ENCODE data around the gene MAP2K1.

The MAP2K1 gene

DNA sequence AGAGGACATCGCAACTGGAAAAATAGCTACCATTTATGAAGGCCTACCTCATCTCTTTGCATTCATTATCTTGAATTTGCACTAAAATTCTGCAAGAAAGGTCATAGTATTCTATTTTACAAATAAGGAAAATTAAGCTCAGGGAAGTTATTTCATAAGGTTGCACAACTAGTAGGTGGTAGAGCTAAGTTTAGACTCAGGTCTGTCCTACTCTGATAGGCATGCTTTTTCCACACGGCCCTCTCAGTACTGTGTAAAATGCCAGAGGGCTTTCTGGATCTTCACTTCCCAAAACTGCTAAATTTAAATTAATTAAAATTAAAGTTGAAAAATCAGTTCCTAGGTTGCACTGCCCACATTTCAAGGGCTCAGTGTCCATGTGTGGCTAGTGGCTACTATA lies 18.3 kb downstream of the MAP2K1 start:
- no peak for TF ChIP-seq ZFX (IDR thresholded peaks at IDR 0.05; ENCODE audit: borderline replicate concordance)
- TF ChIP-seq, protein P1, sequence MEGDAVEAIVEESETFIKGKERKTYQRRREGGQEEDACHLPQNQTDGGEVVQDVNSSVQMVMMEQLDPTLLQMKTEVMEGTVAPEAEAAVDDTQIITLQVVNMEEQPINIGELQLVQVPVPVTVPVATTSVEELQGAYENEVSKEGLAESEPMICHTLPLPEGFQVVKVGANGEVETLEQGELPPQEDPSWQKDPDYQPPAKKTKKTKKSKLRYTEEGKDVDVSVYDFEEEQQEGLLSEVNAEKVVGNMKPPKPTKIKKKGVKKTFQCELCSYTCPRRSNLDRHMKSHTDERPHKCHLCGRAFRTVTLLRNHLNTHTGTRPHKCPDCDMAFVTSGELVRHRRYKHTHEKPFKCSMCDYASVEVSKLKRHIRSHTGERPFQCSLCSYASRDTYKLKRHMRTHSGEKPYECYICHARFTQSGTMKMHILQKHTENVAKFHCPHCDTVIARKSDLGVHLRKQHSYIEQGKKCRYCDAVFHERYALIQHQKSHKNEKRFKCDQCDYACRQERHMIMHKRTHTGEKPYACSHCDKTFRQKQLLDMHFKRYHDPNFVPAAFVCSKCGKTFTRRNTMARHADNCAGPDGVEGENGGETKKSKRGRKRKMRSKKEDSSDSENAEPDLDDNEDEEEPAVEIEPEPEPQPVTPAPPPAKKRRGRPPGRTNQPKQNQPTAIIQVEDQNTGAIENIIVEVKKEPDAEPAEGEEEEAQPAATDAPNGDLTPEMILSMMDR (IDR thresholded peaks at IDR 0.05), result no peak
- no peak overlapping the region for H3K27ac ChIP-seq

DNA sequence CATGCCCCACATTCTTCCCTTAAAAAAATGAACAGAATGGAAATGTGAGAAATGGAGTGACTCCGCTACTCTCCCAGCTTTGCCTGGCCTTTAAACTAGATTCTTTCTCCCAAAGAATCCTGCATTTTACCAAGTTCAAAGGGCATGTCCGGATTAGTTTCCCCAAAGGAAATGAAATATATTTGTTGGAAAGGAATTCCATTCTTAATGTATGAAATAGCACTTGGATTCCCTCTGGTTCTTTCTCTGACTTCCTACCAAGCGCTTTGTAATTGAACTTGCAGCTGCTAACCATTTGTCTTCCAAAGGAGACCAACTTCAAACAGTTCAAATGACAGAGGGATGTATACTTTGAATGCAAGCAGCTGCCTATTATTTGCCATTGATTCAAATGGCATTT lies 18.9 kb downstream of the MAP2K1 start:
- no peak overlapping the region for H3K27ac ChIP-seq
- no peak for TF ChIP-seq ZFX (IDR thresholded peaks at IDR 0.05; ENCODE audit: borderline replicate concordance)
- TF ChIP-seq, protein P1 (IDR thresholded peaks at IDR 0.05), result no peak

DNA sequence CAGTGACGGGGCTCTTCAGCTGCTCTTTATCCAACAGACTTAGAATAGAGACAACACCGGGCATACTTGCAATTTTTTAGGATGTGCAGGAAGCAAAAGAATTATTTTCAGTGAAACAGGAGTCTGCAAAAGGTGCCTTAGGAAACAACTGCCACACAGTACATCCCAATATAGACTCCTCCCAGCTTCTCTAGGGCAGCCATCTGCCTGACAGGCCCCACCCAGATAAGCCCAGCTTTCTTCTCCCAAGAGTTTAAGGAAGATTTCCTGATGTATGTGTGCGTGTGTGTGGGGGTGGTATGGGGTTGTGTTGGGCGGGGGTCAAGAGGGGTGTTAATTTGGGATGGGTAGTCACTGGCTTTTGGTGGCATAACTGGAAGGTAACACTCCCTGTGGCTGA lies 21.5 kb downstream of the MAP2K1 start:
- no peak for TF ChIP-seq ZFX (IDR thresholded peaks at IDR 0.05; ENCODE audit: borderline replicate concordance)
- TF ChIP-seq, protein P1 (IDR thresholded peaks at IDR 0.05), result no peak
- H3K27ac ChIP-seq, result no peak overlapping the region

DNA sequence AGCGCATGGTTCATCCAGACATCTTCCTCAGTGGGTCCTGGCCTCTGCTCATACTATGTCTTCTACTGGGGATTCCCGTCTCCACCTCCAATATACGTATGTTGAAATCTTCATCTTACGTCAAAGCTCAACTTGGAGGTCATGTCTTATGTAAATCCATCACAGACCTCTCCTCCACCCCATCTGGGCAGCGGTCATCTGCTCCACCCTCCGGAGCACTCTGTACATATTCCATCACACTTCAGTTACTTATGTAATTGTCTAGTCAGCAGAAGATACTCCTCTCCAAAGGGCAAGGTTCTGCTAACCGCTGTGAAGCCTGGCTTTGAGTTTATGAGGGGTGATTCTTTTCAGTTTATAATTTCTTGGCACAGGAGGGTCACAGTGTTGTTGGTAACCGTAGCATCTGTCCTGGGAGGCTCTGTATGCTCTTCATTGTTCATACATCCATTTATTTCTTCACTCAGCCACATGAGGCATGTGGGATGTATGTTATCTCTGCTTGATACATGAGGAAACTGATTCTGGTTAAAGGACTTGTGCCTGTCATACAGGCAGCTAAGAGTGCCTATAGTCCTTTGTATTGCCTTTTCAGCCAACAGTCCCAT lies 22.1 kb downstream of the MAP2K1 start:
- TF ChIP-seq ZFX (IDR thresholded peaks at IDR 0.05; ENCODE audit: borderline replicate concordance), result no peak
- TF ChIP-seq, protein P1 (IDR thresholded peaks at IDR 0.05), result no peak
- no peak overlapping the region for H3K27ac ChIP-seq

DNA sequence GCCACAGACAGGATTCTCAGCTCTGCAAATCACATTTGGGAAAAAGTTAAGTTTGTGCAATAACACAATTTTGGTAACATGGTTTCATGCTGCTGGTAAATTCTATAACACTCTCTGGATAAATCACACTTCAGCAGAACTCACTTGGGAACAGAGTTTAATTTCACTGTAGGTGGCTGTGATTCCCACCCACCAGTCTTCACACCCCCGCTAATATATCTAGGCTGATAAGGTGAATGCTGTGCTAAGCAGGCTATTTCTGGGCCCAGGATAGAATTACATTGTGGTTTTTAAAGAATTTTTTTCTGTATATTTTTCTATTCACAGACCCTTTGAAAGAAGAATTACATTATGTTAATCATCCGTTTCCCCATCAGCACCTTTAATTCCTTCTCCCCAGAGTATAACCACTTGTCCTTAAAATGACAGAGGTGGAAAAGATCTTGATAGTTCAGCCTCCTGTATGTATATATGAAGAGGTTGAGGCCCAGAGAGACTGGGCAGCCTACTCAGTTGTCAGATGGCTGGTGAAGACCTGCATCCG lies 22.9 kb downstream of the MAP2K1 start:
- no peak overlapping the region for H3K27ac ChIP-seq
- no peak for TF ChIP-seq ZFX (IDR thresholded peaks at IDR 0.05; ENCODE audit: borderline replicate concordance)
- TF ChIP-seq, protein P1 (IDR thresholded peaks at IDR 0.05), result no peak

DNA sequence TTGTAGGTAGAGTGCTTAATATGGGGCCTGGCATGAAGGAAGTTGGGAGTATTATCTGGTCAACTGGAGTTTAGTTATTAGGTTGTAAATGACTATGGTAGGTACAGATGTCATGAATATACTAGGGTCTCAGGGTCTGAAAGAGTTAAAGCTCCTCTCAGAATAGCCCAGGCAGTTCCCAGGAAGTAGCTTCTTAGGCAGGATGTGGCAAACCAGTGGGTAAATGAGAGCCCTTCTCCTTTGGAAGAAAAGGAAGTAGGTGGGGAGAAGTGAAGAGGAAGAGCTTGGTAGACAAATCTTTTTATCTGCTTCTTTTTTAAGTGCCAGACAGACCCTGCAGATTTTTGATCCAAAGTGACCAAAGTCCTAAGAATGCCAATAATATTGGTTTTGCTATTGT lies 24.5 kb downstream of the MAP2K1 start:
- TF ChIP-seq, protein P1 (IDR thresholded peaks at IDR 0.05), result no peak
- no peak for TF ChIP-seq ZFX (IDR thresholded peaks at IDR 0.05; ENCODE audit: borderline replicate concordance)
- no peak overlapping the region for H3K27ac ChIP-seq

DNA sequence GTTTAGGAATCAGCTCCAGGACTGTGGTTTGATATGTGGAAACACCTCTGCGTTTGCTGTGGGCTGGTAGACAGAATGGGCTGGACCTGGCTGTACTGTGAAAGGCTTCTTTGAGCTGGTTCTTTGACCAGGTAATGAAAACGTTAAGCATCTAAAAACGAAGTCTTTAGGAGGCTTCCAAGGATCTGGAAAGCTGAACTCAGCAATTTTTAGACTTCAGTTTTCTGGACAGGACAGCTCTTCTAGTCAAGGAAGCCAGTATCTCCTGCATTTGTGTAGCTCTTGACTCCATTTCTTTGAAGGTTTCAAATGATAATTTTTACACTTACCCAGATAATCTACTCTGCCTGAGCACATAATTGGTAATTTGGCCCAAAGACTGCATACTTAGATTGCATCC lies 25.5 kb downstream of the MAP2K1 start:
- TF ChIP-seq, protein P1 (IDR thresholded peaks at IDR 0.05), result no peak
- no peak for TF ChIP-seq ZFX (IDR thresholded peaks at IDR 0.05; ENCODE audit: borderline replicate concordance)
- no peak overlapping the region for H3K27ac ChIP-seq

Data from 22Rv1 (cell line).